Measurements from ENCODE around the gene AOPEP.

AOPEP gene

GRCh38 chr9:95027914-95028852 is 301.7 kb downstream of the AOPEP start:
- DNase-seq: no peak

GRCh38 chr9:95028853-95029219 is 302.3 kb downstream of the AOPEP start:
- DNase-seq: no peak

- DNase-seq: no peak
Measured at GRCh38 chr9:95029288-95029687, 302.8 kb downstream of the AOPEP start.

DNA sequence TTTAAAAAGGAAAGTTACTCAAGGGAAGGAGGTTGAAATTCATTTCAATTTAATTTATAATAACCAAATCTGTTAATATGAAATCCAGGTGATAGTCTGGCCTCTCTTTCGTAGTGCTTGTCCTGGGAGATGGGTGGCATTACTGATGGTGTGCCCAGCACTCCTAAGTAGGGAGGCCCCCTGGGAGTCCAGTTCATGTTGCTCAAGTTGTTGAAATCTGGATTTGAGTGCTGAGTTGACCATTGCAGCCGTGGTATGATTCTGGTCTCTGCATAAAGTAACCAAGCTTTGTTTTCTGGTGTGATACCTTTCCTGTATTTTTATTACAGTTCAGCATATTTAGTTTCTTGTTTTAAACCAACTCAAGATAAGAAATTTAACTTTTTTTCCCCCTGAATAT is 303.2 kb downstream of the AOPEP start:
- no peak for DNase-seq

- no peak for DNase-seq
Measured at GRCh38 chr9:95030344-95030743, 303.8 kb downstream of the AOPEP start.

- no peak for DNase-seq
Measured at GRCh38 chr9:95030920-95031642, 304.6 kb downstream of the AOPEP start.

GRCh38 chr9:95031711-95032461 is 305.4 kb downstream of the AOPEP start:
- DNase-seq: no peak

GRCh38 chr9:95032580-95033341 is 306.3 kb downstream of the AOPEP start:
- DNase-seq: no peak

- DNase-seq: no peak
Measured at GRCh38 chr9:95035846-95036245, 309.3 kb downstream of the AOPEP start.

- DNase-seq: no peak
Measured at GRCh38 chr9:95036676-95037075, 310.2 kb downstream of the AOPEP start.

DNA sequence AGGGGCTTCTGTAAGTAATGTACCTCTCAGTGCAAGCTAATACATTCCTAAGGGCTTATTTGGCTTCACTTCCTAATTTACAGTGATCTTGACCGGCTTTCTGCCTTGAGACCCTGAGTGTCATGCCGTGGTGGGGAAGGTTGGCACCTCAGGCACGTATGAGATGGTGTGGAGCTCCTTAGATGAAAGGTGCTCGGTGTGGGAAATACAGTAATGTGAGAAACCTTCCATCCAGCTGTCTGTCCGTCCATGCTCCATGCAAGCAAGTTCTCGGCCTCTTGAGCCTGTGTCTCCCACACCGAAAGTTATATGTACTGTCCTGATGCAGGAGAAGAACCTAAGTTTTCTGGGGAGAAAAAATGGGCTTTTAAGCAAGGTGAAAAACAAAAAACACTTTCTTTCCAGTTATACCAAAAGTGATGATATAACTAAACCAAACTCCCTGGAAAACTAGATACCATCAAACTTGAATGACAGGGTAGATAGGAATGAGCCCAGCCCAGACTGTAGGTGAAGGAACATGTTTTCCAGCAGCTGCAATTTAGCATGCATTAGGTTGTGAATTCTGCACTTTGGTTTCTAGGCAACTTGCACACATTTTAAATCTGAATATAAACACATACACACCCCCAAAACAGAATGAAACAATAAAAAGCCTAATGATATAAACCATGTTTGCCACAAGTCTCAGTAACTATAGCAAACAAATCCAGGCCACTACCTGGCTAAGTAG is 311.5 kb downstream of the AOPEP start:
- DNase-seq: no peak

- no peak for DNase-seq
Measured at GRCh38 chr9:95038666-95039065, 312.2 kb downstream of the AOPEP start.

DNA sequence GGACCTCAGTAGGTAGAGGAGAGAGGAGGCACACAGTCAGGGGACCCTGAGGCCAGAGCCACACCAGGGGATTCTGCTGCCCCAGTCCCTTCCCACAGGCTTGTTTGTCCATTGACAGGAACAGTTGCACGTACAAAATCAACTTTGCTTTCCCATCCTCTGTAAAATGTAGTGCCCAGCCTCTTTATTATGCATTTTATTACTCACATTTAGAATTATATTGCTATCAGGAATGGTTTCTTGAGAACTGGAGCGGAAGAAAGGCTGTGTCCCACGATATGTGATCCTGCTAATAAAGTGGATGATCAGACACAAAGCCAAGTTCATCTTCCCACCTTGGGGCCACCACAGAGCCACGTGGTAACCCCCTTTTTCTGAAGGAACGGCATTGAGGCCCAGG is 313.6 kb downstream of the AOPEP start:
- no peak for DNase-seq

DNA sequence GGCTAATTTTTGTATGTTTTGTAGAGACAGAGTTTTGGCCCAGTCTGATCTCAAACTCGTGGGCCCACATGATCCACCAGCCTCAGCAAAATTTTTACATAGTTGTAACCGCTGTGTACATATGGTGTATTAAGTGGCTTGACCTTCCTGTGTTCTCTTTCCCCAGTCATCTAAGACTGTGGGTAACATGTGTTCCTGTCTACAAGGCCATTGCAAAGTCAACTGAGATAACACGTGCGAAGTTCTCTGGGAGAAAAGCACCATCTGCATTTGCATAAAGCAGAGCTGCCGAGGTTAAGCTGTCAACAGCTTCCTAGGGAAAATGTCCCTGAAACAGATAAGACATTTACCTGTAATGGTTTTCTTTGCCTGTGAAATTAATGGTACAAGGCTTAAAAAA is 317.3 kb downstream of the AOPEP start:
- no peak for DNase-seq

GRCh38 chr9:95044731-95045508 is 318.4 kb downstream of the AOPEP start:
- no peak for DNase-seq

DNA sequence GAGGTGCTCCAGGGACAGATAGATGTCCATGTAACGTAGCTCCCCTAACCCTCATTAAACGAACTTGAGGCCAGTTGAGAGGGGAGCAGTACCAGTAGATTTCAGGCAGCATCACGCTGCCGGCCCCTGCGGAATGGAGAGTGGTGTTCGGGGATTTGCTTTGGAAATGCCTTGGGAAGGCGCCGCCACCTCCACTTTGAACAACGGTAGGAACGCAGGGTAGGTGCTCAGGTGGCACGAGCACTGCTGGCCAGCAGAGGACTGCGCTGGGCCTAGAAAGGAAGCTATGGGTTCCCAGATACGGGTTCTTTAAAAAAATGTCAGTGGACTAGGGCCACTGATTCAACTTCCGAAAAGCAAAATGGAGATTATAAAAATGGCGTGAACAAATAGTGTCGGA is 319.3 kb downstream of the AOPEP start:
- no peak for DNase-seq

DNA sequence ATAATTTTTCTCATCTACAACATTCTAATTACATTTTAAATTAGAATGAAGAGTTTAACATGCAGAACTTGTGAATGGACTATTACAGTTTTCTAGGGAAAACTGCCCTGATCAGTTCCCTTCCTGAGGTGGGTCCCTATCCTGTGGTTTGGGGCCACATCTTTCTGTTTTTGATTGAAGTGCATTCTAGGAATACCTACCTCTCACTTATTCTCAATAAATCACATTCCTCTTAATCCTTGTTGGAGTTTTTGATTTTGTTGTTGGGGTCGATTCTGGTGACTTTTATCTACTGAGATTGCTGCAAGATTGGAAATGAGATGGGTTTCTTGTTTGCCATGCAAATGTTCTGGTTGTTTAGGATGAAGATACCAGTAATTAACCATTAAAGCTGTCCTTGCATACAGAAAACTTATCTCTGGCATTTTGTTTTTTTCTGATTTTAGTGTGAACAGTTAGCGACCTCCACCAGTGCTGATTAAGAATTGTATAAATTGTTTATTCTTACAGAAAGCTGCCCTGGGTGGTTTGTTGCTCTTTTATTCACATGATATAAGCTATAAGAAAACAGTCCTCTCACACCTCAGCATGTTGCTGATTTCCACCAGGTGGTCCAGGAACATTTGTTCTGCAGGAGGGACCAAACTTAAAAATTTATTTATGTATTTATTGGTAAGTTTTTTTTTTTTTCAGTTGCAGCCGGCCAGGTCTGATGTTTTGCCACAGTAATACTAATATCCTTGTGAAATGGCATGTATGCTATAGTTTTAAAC is 321.1 kb downstream of the AOPEP start:
- no peak for DNase-seq

GRCh38 chr9:95048225-95049087 is 322.0 kb downstream of the AOPEP start:
- DNase-seq: peak; percentile 63 to 66

GRCh38 chr9:95049761-95050160 is 323.3 kb downstream of the AOPEP start:
- DNase-seq: no peak
